PC-3 (cell line): ENCODE data around the gene PDE6G. TPM values are rescaled to one million over a fixed set of nuclear protein-coding genes. Genes with fewer than 3 reads are reported as not detected.

Source experiments
- ATAC-seq: fragments of 200-7000 bp; cut with Tn5 transposase; 2 replicates; pipeline ENCODE4 v1.9.1; 2020; ENCODE audit warnings: mild to moderate bottlenecking, moderate library complexity
- BruUV-seq: library from RNA; stranded (reverse); fragments of 400-500 nt; replicated peaks from 2 replicates; lab custom pipeline; 2021; lab: Mats Ljungman, UMichigan
- CTCF ChIA-PET: fragments of 300-600 bp; sonication (Branson Sonifier 250); formaldehyde crosslinking; loops from one replicate; lab custom pipeline; 2022; ENCODE audit warnings: antibody characterized with exemption; lab: Charles Lee
- POLR2A ChIA-PET: fragments of 300-600 bp; sonication (Branson Sonifier 250); formaldehyde crosslinking; loops from one replicate; lab custom pipeline; 2022; ENCODE audit warnings: antibody characterized with exemption; ENCODE audit not compliant: unreplicated experiment; lab: Charles Lee
- DNase-seq: peaks from one replicate; pipeline ENCODE4 v3.0.0-alpha.2; 2015
- H2AFZ ChIP-seq: fragments of 300-600 bp; sonication (generic); 2 replicates; pipeline ENCODE4 v1.6.0; 2016; ENCODE audit warnings: antibody characterized with exemption, low read length
- H3F3A ChIP-seq: fragments of 300-600 bp; sonication (generic); one replicate; pipeline ENCODE4 v1.6.0; 2017; ENCODE audit warnings: antibody characterized with exemption, low read length, control low read depth, mild to moderate bottlenecking; ENCODE audit not compliant: unreplicated experiment
- H3K27ac ChIP-seq: fragments of 300-600 bp; sonication (generic); 2 replicates; pipeline ENCODE4 v1.5.1; 2016; ENCODE audit warnings: mild to moderate bottlenecking, low read length
- H3K27me3 ChIP-seq: fragments of 300-600 bp; sonication (generic); 2 replicates; pipeline ENCODE4 v1.6.1; 2016; ENCODE audit warnings: low read length, mixed read lengths
- H3K36me3 ChIP-seq: fragments of 300-600 bp; sonication (generic); 2 replicates; pipeline ENCODE4 v1.6.1; 2016; ENCODE audit warnings: low read depth, mixed run types, low read length, mixed read lengths
- H3K4me1 ChIP-seq: fragments of 300-600 bp; sonication (generic); 2 replicates; pipeline ENCODE4 v1.5.1; 2016; ENCODE audit warnings: low read length; ENCODE audit not compliant: insufficient read depth
- H3K4me2 ChIP-seq: fragments of 300-600 bp; sonication (generic); 2 replicates; pipeline ENCODE4 v1.6.0; 2016; ENCODE audit warnings: low read length
- H3K4me3 ChIP-seq: fragments of 300-600 bp; sonication (generic); 2 replicates; pipeline ENCODE4 v1.5.1; 2016; ENCODE audit warnings: mild to moderate bottlenecking, low read length, mixed read lengths
- H3K79me2 ChIP-seq: fragments of 300-600 bp; sonication (generic); 2 replicates; pipeline ENCODE4 v1.6.1; 2017; ENCODE audit warnings: low read length, mixed read lengths
- H3K9ac ChIP-seq: fragments of 300-600 bp; sonication (generic); 2 replicates; pipeline ENCODE4 v1.6.0; 2016; ENCODE audit warnings: mild to moderate bottlenecking, low read length
- H3K9me2 ChIP-seq: fragments of 300-600 bp; sonication (generic); replicated peaks from 2 replicates; pipeline ENCODE4 v1.6.1; 2016; ENCODE audit warnings: mixed run types, low read length, mixed read lengths
- H3K9me3 ChIP-seq: fragments of 300-600 bp; sonication (generic); 2 replicates; pipeline ENCODE4 v1.6.1; 2016; ENCODE audit warnings: low read length, mixed read lengths
- H4K20me1 ChIP-seq: fragments of 300-600 bp; sonication (generic); 2 replicates; pipeline ENCODE4 v1.6.1; 2016; ENCODE audit warnings: low read length, mixed read lengths
- CTCF ChIP-seq: fragments of 300-600 bp; sonication (generic); conservative IDR thresholded peaks from 2 replicates; pipeline ENCODE4 v1.5.1; 2017; ENCODE audit warnings: antibody characterized with exemption, low read depth, mild to moderate bottlenecking, low read length
- EZH2 ChIP-seq: fragments of 300-600 bp; sonication (generic); IDR thresholded peaks from one replicate; pipeline ENCODE4 v1.6.1; 2017; ENCODE audit warnings: antibody characterized with exemption, mild to moderate bottlenecking, low read length; ENCODE audit not compliant: unreplicated experiment
- EZH2phosphoT487 ChIP-seq: fragments of 300-600 bp; sonication (generic); IDR thresholded peaks from 2 replicates; pipeline ENCODE4 v1.6.1; 2018; ENCODE audit warnings: mild to moderate bottlenecking, antibody characterized with exemption, low read length, borderline replicate concordance
- intact Hi-C: fragments of 100-400 bp; cut with micrococcal nuclease; formaldehyde crosslinking; loops from 2 replicates; pipeline ENCODE4 v1.9.0; 2023
- total RNA-seq: library from RNA; depleted of rRNA; stranded (reverse); fragments of >200 nt; gene quantifications from 2 replicates; pipeline ENCODE4 v1.2.3, GENCODE V29; 2014

PDE6G gene
- total RNA-seq, 1 experiment from 2014 or later, result not detected

- H3K9me3 ChIP-seq, result no peaks in the 10 kb centered on the region
- CTCF ChIA-PET, result no interaction called here
- no peaks in the 10 kb centered on the region for H3K27me3 ChIP-seq
- ATAC-seq (no peak), DNase-seq (no peak)
- BruUV-seq, result no TSS peak
- H3K27ac ChIP-seq, result no peak overlapping the region
- H3K36me3 ChIP-seq, result peaks cover 62% of the 10 kb centered on the region
- H3K4me2 ChIP-seq, result no peak overlapping the region
- H3K9me2 ChIP-seq, result no peaks in the 10 kb centered on the region
- TF ChIP-seq EZH2, result no peak
- no peak for TF ChIP-seq CTCF
- no peak for TF ChIP-seq EZH2phosphoT487
- intact Hi-C loops, result no loop called here
- no peak overlapping the region for H3K9ac ChIP-seq
- no peak overlapping the region for H3K4me3 ChIP-seq
- peaks cover 10% of the 10 kb centered on the region; the same call in 1 of the 2 replicates for H4K20me1 ChIP-seq
- peaks cover 61% of the 10 kb centered on the region for H3K79me2 ChIP-seq
- H3F3A ChIP-seq, result peaks cover 3% of the 10 kb centered on the region
- POLR2A ChIA-PET, result interaction anchor here (0.6 kb wide), 1 partner anchor 15 kb away, joined by 3 read pairs; no protein-coding TSS in a partner anchor
- H3K4me1 ChIP-seq, result peaks cover 16% of the 10 kb centered on the region
- H2AFZ ChIP-seq, result no peak overlapping the region
Observed at GRCh38 chr17:81697261-81698044, 41.1 kb upstream of the PDE6G start.

- ChIA-PET CTCF (no interaction called here), POLR2A (no interaction called here)
- BruUV-seq, result TSS peak; percentile 27
- H2AFZ ChIP-seq, result no peak overlapping the region
- H3K9me3 ChIP-seq, result no peaks in the 10 kb centered on the region
- no peaks in the 10 kb centered on the region for H3K27me3 ChIP-seq
- H3K4me3 ChIP-seq, result no peak overlapping the region
- peaks cover 72% of the 10 kb centered on the region for H3K36me3 ChIP-seq
- H3F3A ChIP-seq, result peaks cover 3% of the 10 kb centered on the region
- H3K9ac ChIP-seq, result no peak overlapping the region
- H4K20me1 ChIP-seq, result peaks cover 5% of the 10 kb centered on the region; the same call in 1 of the 2 replicates
- ATAC-seq (no peak), DNase-seq (no peak)
- no peak overlapping the region for H3K27ac ChIP-seq
- no peak overlapping the region for H3K4me2 ChIP-seq
- no peak for TF ChIP-seq EZH2
- no peak for TF ChIP-seq CTCF
- no peak for TF ChIP-seq EZH2phosphoT487
- no peaks in the 10 kb centered on the region for H3K9me2 ChIP-seq
- H3K4me1 ChIP-seq, result peaks cover 8% of the 10 kb centered on the region
- intact Hi-C loops, result no loop called here
- H3K79me2 ChIP-seq, result peaks cover 50% of the 10 kb centered on the region
Observed at GRCh38 chr17:81696218-81696941, 40.0 kb upstream of the PDE6G start.

- DNase-seq (no peak), ATAC-seq (no peak)
- CTCF ChIA-PET, result no interaction called here
- intact Hi-C loops, result no loop called here
- Histone ChIP-seq H3K27ac (no peak overlapping the region), H3K9me2 (no peaks in the 10 kb centered on the region), H3K27me3 (no peaks in the 10 kb centered on the region), H3K4me2 (no peak overlapping the region), H3K4me1 (peaks cover 3% of the 10 kb centered on the region), H3K79me2 (peaks cover 47% of the 10 kb centered on the region), H3K4me3 (no peak overlapping the region), H4K20me1 (peaks cover 2% of the 10 kb centered on the region; the same call in 1 of the 2 replicates), H2AFZ (no peak overlapping the region), H3F3A (peaks cover 3% of the 10 kb centered on the region), H3K36me3 (peaks cover 74% of the 10 kb centered on the region), H3K9me3 (no peaks in the 10 kb centered on the region), H3K9ac (no peak overlapping the region)
- POLR2A ChIA-PET, result no interaction called here
- BruUV-seq, result no TSS peak
- TF ChIP-seq EZH2phosphoT487 (no peak), EZH2 (no peak), CTCF (no peak)
Observed at GRCh38 chr17:81695801-81696200, 39.5 kb upstream of the PDE6G start.
